Measurements from ENCODE around the gene METTL21C. TPM values are rescaled to one million over a fixed set of nuclear protein-coding genes. Genes with fewer than 3 reads are reported as not detected.

Gene METTL21C
- total RNA-seq, 6 experiments from 2014 or later: not detected

GRCh38 chr13:102710261-102710679, 15.4 kb upstream of the METTL21C start:
- Histone ChIP-seq H3K27me3 (no peaks in the 10 kb centered on the region), H3K4me3 (no peak overlapping the region), H3K4me1 (no peaks in the 10 kb centered on the region), H3K27ac (no peak overlapping the region), H3K36me3 (no peaks in the 10 kb centered on the region), H3K9me3 (no peaks in the 10 kb centered on the region)
- no peak for ATAC-seq
- DNase-seq: no peak
- TF ChIP-seq CTCF (IDR thresholded peaks at IDR 0.05): no peak
- no peak for TF ChIP-seq POLR2A (IDR thresholded peaks at IDR 0.05)
- intact Hi-C loops (cut with DNase I): no loop called here
- WGBS (ENCODE audit: insufficient coverage, low coverage, low lambda C conversion rate, missing lambda C conversion rate): 70% methylated on average over 2 of the region's 9 CpGs

- Histone ChIP-seq H3K27me3 (no peaks in the 10 kb centered on the region), H3K4me3 (no peak overlapping the region), H3K9me3 (no peaks in the 10 kb centered on the region), H3K27ac (no peak overlapping the region), H3K4me1 (no peaks in the 10 kb centered on the region), H3K36me3 (no peaks in the 10 kb centered on the region)
- DNase-seq: no peak
- ATAC-seq: no peak
- intact Hi-C loops (cut with DNase I): no loop called here
- TF ChIP-seq CTCF (IDR thresholded peaks at IDR 0.05) (no peak), POLR2A (IDR thresholded peaks at IDR 0.05) (no peak)
Observed at GRCh38 chr13:102709536-102709935, 14.7 kb upstream of the METTL21C start.

- ATAC-seq (no peak), DNase-seq (no peak)
- no peak overlapping the region for H3K27ac ChIP-seq
- TF ChIP-seq POLR2A (IDR thresholded peaks at IDR 0.05) (no peak), CTCF (IDR thresholded peaks at IDR 0.05) (no peak)
- H3K27me3 ChIP-seq: no peaks in the 10 kb centered on the region
- WGBS (ENCODE audit: insufficient coverage, low coverage, low lambda C conversion rate, missing lambda C conversion rate): no CpG with 5 or more reads among the region's 2 CpGs
- H3K9me3 ChIP-seq: no peaks in the 10 kb centered on the region
- H3K4me3 ChIP-seq: no peak overlapping the region
- intact Hi-C loops (cut with DNase I): no loop called here
- H3K36me3 ChIP-seq: no peaks in the 10 kb centered on the region
- H3K4me1 ChIP-seq: no peaks in the 10 kb centered on the region
Observed at GRCh38 chr13:102708991-102709390, 14.1 kb upstream of the METTL21C start.

GRCh38 chr13:102708211-102708610, 13.4 kb upstream of the METTL21C start:
- Histone ChIP-seq H3K4me1 (no peaks in the 10 kb centered on the region), H3K36me3 (no peaks in the 10 kb centered on the region), H3K27me3 (no peaks in the 10 kb centered on the region), H3K27ac (no peak overlapping the region), H3K9me3 (no peaks in the 10 kb centered on the region), H3K4me3 (no peak overlapping the region)
- 23% methylated on average over 2 of the region's 2 CpGs for WGBS (ENCODE audit: insufficient coverage, low coverage, low lambda C conversion rate, missing lambda C conversion rate)
- TF ChIP-seq POLR2A (IDR thresholded peaks at IDR 0.05) (no peak), CTCF (IDR thresholded peaks at IDR 0.05) (no peak)
- ATAC-seq (no peak), DNase-seq (no peak)
- intact Hi-C loops (cut with DNase I): no loop called here

- ATAC-seq (peak in 1 of 4 donors; percentile 66), DNase-seq (no peak)
- intact Hi-C loops (cut with DNase I): no loop called here
- Histone ChIP-seq H3K27ac (no peak overlapping the region), H3K27me3 (no peaks in the 10 kb centered on the region), H3K9me3 (no peaks in the 10 kb centered on the region), H3K36me3 (no peaks in the 10 kb centered on the region), H3K4me1 (no peaks in the 10 kb centered on the region), H3K4me3 (no peak overlapping the region)
- no peak for TF ChIP-seq POLR2A (IDR thresholded peaks at IDR 0.05)
- no peak for TF ChIP-seq CTCF (IDR thresholded peaks at IDR 0.05)
- WGBS (ENCODE audit: insufficient coverage, low coverage, low lambda C conversion rate, missing lambda C conversion rate): 33% methylated on average over 4 of the region's 4 CpGs
Observed at GRCh38 chr13:102707467-102707866, 12.6 kb upstream of the METTL21C start.

Data from right lobe of liver (tissue), 6 donors.